GM12878 (cell line): ENCODE results near the gene ERAS. TPM values are rescaled to one million over a fixed set of nuclear protein-coding genes. Genes with fewer than 3 reads are reported as not detected.

Experiments used
- ATAC-seq: fragments of 200-7000 bp; cut with Tn5 transposase; 3 replicates; pipeline ENCODE4 v1.9.1; 2020; ENCODE audit warnings: mild to moderate bottlenecking, moderate library complexity
- BruUV-seq: library from RNA; stranded (reverse); fragments of 400-500 nt; replicated peaks from 2 replicates; lab custom pipeline; 2021; lab: Mats Ljungman, UMichigan
- CTCF ChIA-PET: fragments of 300-600 bp; sonication (Branson Sonifier 250); formaldehyde crosslinking; extraction: SDS; loops from one replicate; lab custom pipeline; 2021; ENCODE audit warnings: inconsistent platforms; lab: Yijun Ruan, JAX
- POLR2A ChIA-PET: fragments of 350-600 bp; formaldehyde crosslinking; extraction: SDS; loops from one replicate; lab custom pipeline; 2021; ENCODE audit warnings: inconsistent platforms; lab: Charles Lee
- RAD21 ChIA-PET: fragments of 300-600 bp; sonication (Branson Sonifier 250); formaldehyde crosslinking; loops from one replicate; lab custom pipeline; 2023; ENCODE audit warnings: antibody characterized with exemption; ENCODE audit not compliant: unreplicated experiment; lab: Charles Lee
- SMC1A ChIA-PET: fragments of 300-600 bp; sonication (Branson Sonifier 250); formaldehyde crosslinking; loops from one replicate; lab custom pipeline; 2023; ENCODE audit not compliant: unreplicated experiment, uncharacterized antibody; lab: Charles Lee
- DNase-seq: peaks from one replicate; pipeline ENCODE4 v3.0.0-alpha.2; 2011; ENCODE audit warnings: low read depth, low spot score
- FAIRE-seq: peaks from 3 replicates; lab custom pipeline; 2011; peaks lifted over from hg19 to GRCh38; lab: Jason Lieb, UNC
- H2AFZ ChIP-seq: 2 replicates; pipeline ENCODE4 v1.6.0; 2011; ENCODE audit warnings: low read depth, low read length, control low read depth; ENCODE audit not compliant: control insufficient read depth
- H3K27ac ChIP-seq: 2 replicates; pipeline ENCODE4 v1.5.1; 2011; ENCODE audit warnings: control low read depth; ENCODE audit not compliant: control insufficient read depth, insufficient read depth
- H3K27me3 ChIP-seq, 2 experiments: replicated peaks in 1 of 2; 2 replicates each; pipeline versions ENCODE4 v1.6.0 to v1.6.1; 2011; ENCODE audit warnings: low read length in 1 of 2; ENCODE audit not compliant: control insufficient read depth in 2 of 2, insufficient read depth in 2 of 2
- H3K36me3 ChIP-seq, 2 experiments: 2 replicates each; pipeline ENCODE4 v1.5.1; 2011; ENCODE audit warnings: low read length in 1 of 2; ENCODE audit not compliant: control insufficient read depth in 2 of 2, insufficient read depth in 2 of 2
- H3K4me1 ChIP-seq: 2 replicates; pipeline ENCODE4 v1.6.1; 2011; ENCODE audit warnings: mild to moderate bottlenecking, low read length, moderate library complexity, mixed read lengths; ENCODE audit not compliant: control insufficient read depth, insufficient read depth
- H3K4me2 ChIP-seq: 2 replicates; pipeline ENCODE4 v1.6.0; 2011; ENCODE audit warnings: control low read depth; ENCODE audit not compliant: control insufficient read depth, insufficient read depth
- H3K4me3 ChIP-seq: fragments of 200-600 bp; sonication (generic); 2 replicates; pipeline ENCODE4 v1.5.1; 2016
- H3K79me2 ChIP-seq: 2 replicates; pipeline ENCODE4 v1.6.0; 2011; ENCODE audit warnings: low read length; ENCODE audit not compliant: control insufficient read depth, insufficient read depth
- H3K9ac ChIP-seq: 2 replicates; pipeline ENCODE4 v1.8.0; 2011; ENCODE audit warnings: low read length, control low read depth, mixed read lengths; ENCODE audit not compliant: control insufficient read depth, insufficient read depth
- H3K9me3 ChIP-seq: replicated peaks from 3 replicates; pipeline ENCODE4 v1.5.1; 2011; ENCODE audit warnings: mild to moderate bottlenecking, low read length; ENCODE audit not compliant: control insufficient read depth, insufficient read depth
- H4K20me1 ChIP-seq: 2 replicates; pipeline ENCODE4 v1.6.0; 2011; ENCODE audit not compliant: control insufficient read depth, insufficient read depth
- FOS ChIP-seq: IDR thresholded peaks from 3 replicates; pipeline ENCODE4 v1.6.1; 2011; ENCODE audit warnings: borderline replicate concordance; ENCODE audit not compliant: insufficient read length; ENCODE audit errors: extremely low read depth
- HDGF ChIP-seq: fragments of 450-650 bp; IDR thresholded peaks from 2 replicates; pipeline ENCODE4 v1.6.1; 2016; ENCODE audit warnings: antibody characterized with exemption
- RAD21 ChIP-seq: IDR thresholded peaks from 2 replicates; pipeline ENCODE4 v1.6.1; 2011; ENCODE audit warnings: mild to moderate bottlenecking, low read depth, low read length, moderate library complexity; ENCODE audit not compliant: insufficient read depth
- TCF7 ChIP-seq: IDR thresholded peaks from 2 replicates; pipeline ENCODE4 v1.6.1; 2014; ENCODE audit warnings: antibody characterized with exemption, borderline replicate concordance
- WGBS: methylation state at CpG from one replicate; pipeline ENCODE4 v1.1.6; 2016; ENCODE audit warnings: low lambda C conversion rate; ENCODE audit not compliant: insufficient replicate concordance, insufficient coverage; ENCODE audit errors: missing lambda C conversion rate; 5-methylcytosine and 5-hydroxymethylcytosine counted together
- in situ Hi-C: fragments of 300-500 bp; cut with MboI; formaldehyde crosslinking; loops from 9 replicates; pipeline ENCODE4 v1.14.3; 2018; ENCODE audit warnings: mixed read lengths
- intact Hi-C: fragments of 100-400 bp; cut with micrococcal nuclease; formaldehyde crosslinking; loops from one replicate; pipeline ENCODE4 v1.14.2; 2022; ENCODE audit not compliant: unreplicated experiment
- polyA plus RNA-seq, 11 experiments: library from polyadenylated mRNA; depleted of rRNA in 4 of 11; unstranded in 6 of 11; stranded (reverse) in 5 of 11; fragments of >200 nt; fragmentation: Nextera tagmentation in 4 of 11; fragmentation: Illumina TruSeq in 1 of 11; extraction: Ambion mirVana in 4 of 11; extraction: Trizol in 1 of 11; gene quantifications; 1 replicate in 1 of 11; 2 replicates in 10 of 11; pipeline versions ENCODE4 v1.2.1 to v1.2.3, GENCODE V29; 2011 to 2016; ENCODE audit warnings: inconsistent platforms in 2 of 11, missing spikeins in 2 of 11, low read depth in 1 of 11
- total RNA-seq, 4 experiments: library from RNA; depleted of rRNA in 3 of 4; stranded (reverse); fragments of >200 nt in 3 of 4; fragmentation: Illumina TruSeq in 1 of 4; extraction: Trizol in 1 of 4; gene quantifications; 2 replicates each; pipeline versions ENCODE4 v1.2.1 to v1.2.3, GENCODE V29; 2013 to 2021
- TF ChIP-seq, protein P1 (sequence below): fragments of 450-650 bp; IDR thresholded peaks from 2 replicates; pipeline ENCODE4 v1.6.1; 2017; ENCODE audit warnings: mild to moderate bottlenecking, moderate library complexity
- TF ChIP-seq, protein P2 (sequence below): fragments of 450-650 bp; IDR thresholded peaks from 2 replicates; pipeline ENCODE4 v1.6.1; 2014; ENCODE audit warnings: mild to moderate bottlenecking
- TF ChIP-seq, protein P3 (sequence below): fragments of 450-650 bp; IDR thresholded peaks from 2 replicates; pipeline ENCODE4 v1.6.1; 2018; ENCODE audit warnings: borderline replicate concordance, mild to moderate bottlenecking; ENCODE audit not compliant: partially characterized antibody
- TF ChIP-seq, protein P4 (sequence below): IDR thresholded peaks from 2 replicates; pipeline ENCODE4 v1.6.1; 2011; ENCODE audit warnings: borderline replicate concordance, low read depth, mild to moderate bottlenecking, moderate library complexity, mixed read lengths, low read length; ENCODE audit not compliant: insufficient read depth; ENCODE audit errors: extremely low read length
- TF ChIP-seq, protein P5 (sequence below): fragments of 450-650 bp; IDR thresholded peaks from 2 replicates; pipeline ENCODE4 v1.6.1; 2017; ENCODE audit warnings: antibody characterized with exemption, mild to moderate bottlenecking, moderate library complexity

ERAS gene
- total and polyA plus RNA-seq, 10 of the 15 experiments (the other 5 are each of a cell fraction or from before 2014, with no cell fraction given): not detected

DNA sequence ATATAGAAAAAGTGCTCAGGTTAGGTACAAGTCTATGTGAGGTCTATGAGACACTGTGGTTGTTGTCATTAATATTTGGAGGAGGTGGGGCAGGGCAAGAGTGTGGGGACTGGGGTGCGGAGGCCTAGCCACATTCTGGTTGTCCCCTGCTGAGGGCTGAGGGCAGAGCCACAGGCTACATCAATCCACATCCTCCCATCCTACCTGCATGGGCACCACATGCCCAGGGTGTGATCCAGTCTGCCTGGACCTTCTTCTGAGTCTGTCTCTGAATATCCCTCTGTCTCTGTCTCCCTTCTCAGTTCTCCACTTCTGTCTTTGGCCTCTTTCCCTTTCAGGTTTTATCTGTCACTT is 41.1 kb upstream of the ERAS start (continued):
- TF ChIP-seq, protein P1, sequence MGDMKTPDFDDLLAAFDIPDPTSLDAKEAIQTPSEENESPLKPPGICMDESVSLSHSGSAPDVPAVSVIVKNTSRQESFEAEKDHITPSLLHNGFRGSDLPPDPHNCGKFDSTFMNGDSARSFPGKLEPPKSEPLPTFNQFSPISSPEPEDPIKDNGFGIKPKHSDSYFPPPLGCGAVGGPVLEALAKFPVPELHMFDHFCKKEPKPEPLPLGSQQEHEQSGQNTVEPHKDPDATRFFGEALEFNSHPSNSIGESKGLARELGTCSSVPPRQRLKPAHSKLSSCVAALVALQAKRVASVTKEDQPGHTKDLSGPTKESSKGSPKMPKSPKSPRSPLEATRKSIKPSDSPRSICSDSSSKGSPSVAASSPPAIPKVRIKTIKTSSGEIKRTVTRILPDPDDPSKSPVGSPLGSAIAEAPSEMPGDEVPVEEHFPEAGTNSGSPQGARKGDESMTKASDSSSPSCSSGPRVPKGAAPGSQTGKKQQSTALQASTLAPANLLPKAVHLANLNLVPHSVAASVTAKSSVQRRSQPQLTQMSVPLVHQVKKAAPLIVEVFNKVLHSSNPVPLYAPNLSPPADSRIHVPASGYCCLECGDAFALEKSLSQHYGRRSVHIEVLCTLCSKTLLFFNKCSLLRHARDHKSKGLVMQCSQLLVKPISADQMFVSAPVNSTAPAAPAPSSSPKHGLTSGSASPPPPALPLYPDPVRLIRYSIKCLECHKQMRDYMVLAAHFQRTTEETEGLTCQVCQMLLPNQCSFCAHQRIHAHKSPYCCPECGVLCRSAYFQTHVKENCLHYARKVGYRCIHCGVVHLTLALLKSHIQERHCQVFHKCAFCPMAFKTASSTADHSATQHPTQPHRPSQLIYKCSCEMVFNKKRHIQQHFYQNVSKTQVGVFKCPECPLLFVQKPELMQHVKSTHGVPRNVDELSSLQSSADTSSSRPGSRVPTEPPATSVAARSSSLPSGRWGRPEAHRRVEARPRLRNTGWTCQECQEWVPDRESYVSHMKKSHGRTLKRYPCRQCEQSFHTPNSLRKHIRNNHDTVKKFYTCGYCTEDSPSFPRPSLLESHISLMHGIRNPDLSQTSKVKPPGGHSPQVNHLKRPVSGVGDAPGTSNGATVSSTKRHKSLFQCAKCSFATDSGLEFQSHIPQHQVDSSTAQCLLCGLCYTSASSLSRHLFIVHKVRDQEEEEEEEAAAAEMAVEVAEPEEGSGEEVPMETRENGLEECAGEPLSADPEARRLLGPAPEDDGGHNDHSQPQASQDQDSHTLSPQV: no peak
- TF ChIP-seq, protein P2, sequence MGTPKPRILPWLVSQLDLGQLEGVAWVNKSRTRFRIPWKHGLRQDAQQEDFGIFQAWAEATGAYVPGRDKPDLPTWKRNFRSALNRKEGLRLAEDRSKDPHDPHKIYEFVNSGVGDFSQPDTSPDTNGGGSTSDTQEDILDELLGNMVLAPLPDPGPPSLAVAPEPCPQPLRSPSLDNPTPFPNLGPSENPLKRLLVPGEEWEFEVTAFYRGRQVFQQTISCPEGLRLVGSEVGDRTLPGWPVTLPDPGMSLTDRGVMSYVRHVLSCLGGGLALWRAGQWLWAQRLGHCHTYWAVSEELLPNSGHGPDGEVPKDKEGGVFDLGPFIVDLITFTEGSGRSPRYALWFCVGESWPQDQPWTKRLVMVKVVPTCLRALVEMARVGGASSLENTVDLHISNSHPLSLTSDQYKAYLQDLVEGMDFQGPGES: no peak
- TF ChIP-seq, all 136 proteins: peak for 0

DNA sequence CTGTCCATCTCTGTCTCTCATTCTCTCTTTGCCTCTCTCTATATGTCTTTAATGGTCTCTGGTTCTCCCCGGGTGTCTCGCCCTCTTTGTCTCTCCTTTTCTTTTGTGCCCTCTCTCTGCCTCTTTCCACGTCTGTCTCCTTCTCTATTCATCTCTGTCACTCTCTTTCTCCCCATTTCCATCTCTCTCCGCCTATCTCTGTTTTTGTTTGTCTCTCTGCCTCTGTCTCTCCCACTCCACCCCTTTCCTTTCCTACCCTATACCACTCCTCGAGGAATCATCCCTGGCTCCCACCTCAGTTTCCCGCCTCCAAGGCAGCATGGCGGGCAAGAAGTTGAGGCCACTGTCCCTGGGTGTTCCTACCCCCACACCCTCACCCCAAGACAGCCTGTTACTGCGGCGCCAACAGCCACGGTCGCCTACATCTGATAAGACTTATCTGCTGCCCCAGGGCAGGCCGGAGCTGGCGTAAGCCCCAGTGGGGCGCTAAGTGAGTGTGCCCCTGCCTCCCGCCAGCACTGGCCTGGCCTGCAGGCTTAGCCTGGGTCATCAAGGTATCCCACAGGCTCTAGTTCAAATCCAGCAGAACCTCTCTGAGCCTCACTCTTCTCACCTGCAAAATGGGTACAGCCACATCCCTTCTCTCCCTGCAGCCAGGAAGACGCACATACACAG is 40.6 kb upstream of the ERAS start:
- Histone ChIP-seq H3K36me3 (no peaks in the 10 kb centered on the region), H3K4me1 (no peaks in the 10 kb centered on the region), H2AFZ (no peak overlapping the region), H4K20me1 (no peaks in the 10 kb centered on the region), H3K4me2 (no peak overlapping the region), H3K79me2 (no peaks in the 10 kb centered on the region), H3K27me3 (no peaks in the 10 kb centered on the region), H3K4me3 (no peak overlapping the region), H3K9me3 (no peaks in the 10 kb centered on the region), H3K27ac (no peak overlapping the region), H3K9ac (no peak overlapping the region)
- no peak for FAIRE-seq
- 41% methylated on average over 16 of the region's 16 CpGs for WGBS
- ChIA-PET SMC1A (no interaction called here), POLR2A (no interaction called here), CTCF (no interaction called here), RAD21 (no interaction called here)
- no peak for ATAC-seq
- intact Hi-C loops (no loop called here), in situ Hi-C loops (no loop called here)
- no peak for DNase-seq
- no TSS peak for BruUV-seq
- TF ChIP-seq TCF7 (no peak), FOS (no peak), HDGF (no peak), RAD21 (no peak)
- TF ChIP-seq, protein P3, sequence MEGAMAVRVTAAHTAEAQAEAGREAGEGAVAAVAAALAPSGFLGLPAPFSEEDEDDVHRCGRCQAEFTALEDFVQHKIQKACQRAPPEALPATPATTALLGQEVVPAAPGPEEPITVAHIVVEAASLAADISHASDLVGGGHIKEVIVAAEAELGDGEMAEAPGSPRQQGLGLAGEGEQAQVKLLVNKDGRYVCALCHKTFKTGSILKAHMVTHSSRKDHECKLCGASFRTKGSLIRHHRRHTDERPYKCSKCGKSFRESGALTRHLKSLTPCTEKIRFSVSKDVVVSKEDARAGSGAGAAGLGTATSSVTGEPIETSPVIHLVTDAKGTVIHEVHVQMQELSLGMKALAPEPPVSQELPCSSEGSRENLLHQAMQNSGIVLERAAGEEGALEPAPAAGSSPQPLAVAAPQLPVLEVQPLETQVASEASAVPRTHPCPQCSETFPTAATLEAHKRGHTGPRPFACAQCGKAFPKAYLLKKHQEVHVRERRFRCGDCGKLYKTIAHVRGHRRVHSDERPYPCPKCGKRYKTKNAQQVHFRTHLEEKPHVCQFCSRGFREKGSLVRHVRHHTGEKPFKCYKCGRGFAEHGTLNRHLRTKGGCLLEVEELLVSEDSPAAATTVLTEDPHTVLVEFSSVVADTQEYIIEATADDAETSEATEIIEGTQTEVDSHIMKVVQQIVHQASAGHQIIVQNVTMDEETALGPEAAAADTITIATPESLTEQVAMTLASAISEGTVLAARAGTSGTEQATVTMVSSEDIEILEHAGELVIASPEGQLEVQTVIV: no peak
- TF ChIP-seq, protein P4, sequence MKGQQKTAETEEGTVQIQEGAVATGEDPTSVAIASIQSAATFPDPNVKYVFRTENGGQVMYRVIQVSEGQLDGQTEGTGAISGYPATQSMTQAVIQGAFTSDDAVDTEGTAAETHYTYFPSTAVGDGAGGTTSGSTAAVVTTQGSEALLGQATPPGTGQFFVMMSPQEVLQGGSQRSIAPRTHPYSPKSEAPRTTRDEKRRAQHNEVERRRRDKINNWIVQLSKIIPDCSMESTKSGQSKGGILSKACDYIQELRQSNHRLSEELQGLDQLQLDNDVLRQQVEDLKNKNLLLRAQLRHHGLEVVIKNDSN: no peak
- TF ChIP-seq, protein P5, sequence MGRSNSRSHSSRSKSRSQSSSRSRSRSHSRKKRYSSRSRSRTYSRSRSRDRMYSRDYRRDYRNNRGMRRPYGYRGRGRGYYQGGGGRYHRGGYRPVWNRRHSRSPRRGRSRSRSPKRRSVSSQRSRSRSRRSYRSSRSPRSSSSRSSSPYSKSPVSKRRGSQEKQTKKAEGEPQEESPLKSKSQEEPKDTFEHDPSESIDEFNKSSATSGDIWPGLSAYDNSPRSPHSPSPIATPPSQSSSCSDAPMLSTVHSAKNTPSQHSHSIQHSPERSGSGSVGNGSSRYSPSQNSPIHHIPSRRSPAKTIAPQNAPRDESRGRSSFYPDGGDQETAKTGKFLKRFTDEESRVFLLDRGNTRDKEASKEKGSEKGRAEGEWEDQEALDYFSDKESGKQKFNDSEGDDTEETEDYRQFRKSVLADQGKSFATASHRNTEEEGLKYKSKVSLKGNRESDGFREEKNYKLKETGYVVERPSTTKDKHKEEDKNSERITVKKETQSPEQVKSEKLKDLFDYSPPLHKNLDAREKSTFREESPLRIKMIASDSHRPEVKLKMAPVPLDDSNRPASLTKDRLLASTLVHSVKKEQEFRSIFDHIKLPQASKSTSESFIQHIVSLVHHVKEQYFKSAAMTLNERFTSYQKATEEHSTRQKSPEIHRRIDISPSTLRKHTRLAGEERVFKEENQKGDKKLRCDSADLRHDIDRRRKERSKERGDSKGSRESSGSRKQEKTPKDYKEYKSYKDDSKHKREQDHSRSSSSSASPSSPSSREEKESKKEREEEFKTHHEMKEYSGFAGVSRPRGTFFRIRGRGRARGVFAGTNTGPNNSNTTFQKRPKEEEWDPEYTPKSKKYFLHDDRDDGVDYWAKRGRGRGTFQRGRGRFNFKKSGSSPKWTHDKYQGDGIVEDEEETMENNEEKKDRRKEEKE: no peak
